22Rv1 (cell line): ENCODE measurements around the gene HMX2.

Experiments
- ZFX ChIP-seq: fragments of 450-650 bp; IDR thresholded peaks from 2 replicates; pipeline ENCODE4 v1.6.1; 2017; ENCODE audit warnings: antibody characterized with exemption, borderline replicate concordance
- TF ChIP-seq, protein P1 (sequence below): fragments of 450-650 bp; IDR thresholded peaks from 2 replicates; pipeline ENCODE4 v1.5.1; 2017; ENCODE audit warnings: mild to moderate bottlenecking

DNA sequence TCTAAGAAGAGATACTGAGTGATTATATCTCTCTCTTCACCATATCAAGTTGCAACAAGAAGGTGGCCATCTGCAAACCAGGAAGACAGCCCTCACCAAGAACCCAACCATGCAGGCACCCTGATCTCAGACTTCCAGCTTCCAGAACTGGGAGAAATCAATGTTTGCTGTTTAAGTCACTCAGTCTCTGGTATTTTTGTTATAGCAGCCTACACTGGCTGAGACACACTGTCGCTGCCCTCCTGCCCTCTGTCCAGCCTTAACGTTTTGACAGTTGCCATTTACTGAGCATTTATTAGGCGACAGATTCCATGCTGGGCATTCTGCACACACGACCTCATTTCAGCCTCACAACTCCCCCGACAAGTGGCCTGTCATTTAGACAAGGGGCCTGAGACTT is 21.7 kb upstream of the HMX2 start:
- TF ChIP-seq, protein P1, sequence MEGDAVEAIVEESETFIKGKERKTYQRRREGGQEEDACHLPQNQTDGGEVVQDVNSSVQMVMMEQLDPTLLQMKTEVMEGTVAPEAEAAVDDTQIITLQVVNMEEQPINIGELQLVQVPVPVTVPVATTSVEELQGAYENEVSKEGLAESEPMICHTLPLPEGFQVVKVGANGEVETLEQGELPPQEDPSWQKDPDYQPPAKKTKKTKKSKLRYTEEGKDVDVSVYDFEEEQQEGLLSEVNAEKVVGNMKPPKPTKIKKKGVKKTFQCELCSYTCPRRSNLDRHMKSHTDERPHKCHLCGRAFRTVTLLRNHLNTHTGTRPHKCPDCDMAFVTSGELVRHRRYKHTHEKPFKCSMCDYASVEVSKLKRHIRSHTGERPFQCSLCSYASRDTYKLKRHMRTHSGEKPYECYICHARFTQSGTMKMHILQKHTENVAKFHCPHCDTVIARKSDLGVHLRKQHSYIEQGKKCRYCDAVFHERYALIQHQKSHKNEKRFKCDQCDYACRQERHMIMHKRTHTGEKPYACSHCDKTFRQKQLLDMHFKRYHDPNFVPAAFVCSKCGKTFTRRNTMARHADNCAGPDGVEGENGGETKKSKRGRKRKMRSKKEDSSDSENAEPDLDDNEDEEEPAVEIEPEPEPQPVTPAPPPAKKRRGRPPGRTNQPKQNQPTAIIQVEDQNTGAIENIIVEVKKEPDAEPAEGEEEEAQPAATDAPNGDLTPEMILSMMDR = no peak
- no peak for TF ChIP-seq ZFX
